HEK293 (cell line): Measurements from ENCODE around the gene BICC1.

Source experiments
- CTCF ChIA-PET: fragments of 350-600 bp; formaldehyde crosslinking; extraction: SDS; loops from one replicate; lab custom pipeline; 2021; ENCODE audit warnings: antibody characterized with exemption; lab: Yijun Ruan, JAX
- POLR2A ChIA-PET: fragments of 300-600 bp; formaldehyde crosslinking; extraction: SDS; loops from one replicate; lab custom pipeline; 2020; ENCODE audit warnings: antibody characterized with exemption, inconsistent platforms; lab: Yijun Ruan, JAX
- H3K27ac ChIP-seq: fragments of 200-500 bp; sonication (Bioruptor generic); 2 replicates; pipeline ENCODE4 v1.5.1; 2014; ENCODE audit warnings: low read depth, low read length, control low read depth, inconsistent platforms; ENCODE audit errors: extremely low read depth
- H3K36me3 ChIP-seq, 2 experiments: fragments of 200-500 bp in 1 of 2; sonication (Bioruptor generic) in 1 of 2; 1 replicate in 1 of 2; 2 replicates in 1 of 2; pipeline ENCODE4 v1.5.1; 2014 to 2017; ENCODE audit warnings: inconsistent platforms in 2 of 2, low read length in 2 of 2; ENCODE audit not compliant: control insufficient read depth in 2 of 2, insufficient read depth in 1 of 2
- H3K4me1 ChIP-seq: fragments of 200-500 bp; sonication (Bioruptor generic); 2 replicates; pipeline ENCODE4 v1.5.1; 2014; ENCODE audit warnings: mild to moderate bottlenecking, low read length, inconsistent platforms; ENCODE audit not compliant: control insufficient read depth, insufficient read depth
- H3K4me3 ChIP-seq: 2 replicates; pipeline ENCODE4 v1.5.1; 2011; ENCODE audit warnings: low read depth, mild to moderate bottlenecking, control low read depth, low read length, moderate library complexity
- H3K9me3 ChIP-seq: fragments of 200-500 bp; sonication (Bioruptor generic); 2 replicates; pipeline ENCODE4 v1.5.1; 2014; ENCODE audit warnings: low read depth, low read length, inconsistent platforms; ENCODE audit not compliant: control insufficient read depth, insufficient read depth
- KLF8 ChIP-seq: fragments of 450-650 bp; formaldehyde crosslinking; IDR thresholded peaks from 2 replicates; pipeline ENCODE4 v1.5.1; 2016; ENCODE audit warnings: missing biosample characterization, missing genetic modification characterization
- WT1 ChIP-seq: fragments of 450-650 bp; formaldehyde crosslinking; IDR thresholded peaks from 2 replicates; pipeline ENCODE4 v1.5.1; 2016; ENCODE audit warnings: missing biosample characterization, missing genetic modification characterization
- ZBTB11 ChIP-seq: fragments of 450-650 bp; formaldehyde crosslinking; conservative IDR thresholded peaks from 2 replicates; pipeline ENCODE4 v1.5.1; 2016; ENCODE audit warnings: low read depth, missing biosample characterization, missing genetic modification characterization
- ZEB2 ChIP-seq: fragments of 450-650 bp; formaldehyde crosslinking; IDR thresholded peaks from 2 replicates; pipeline ENCODE4 v1.5.1; 2016; ENCODE audit warnings: missing biosample characterization, missing genetic modification characterization
- ZFP69B ChIP-seq: fragments of 450-650 bp; formaldehyde crosslinking; IDR thresholded peaks from 2 replicates; pipeline ENCODE4 v1.5.1; 2016; ENCODE audit warnings: missing biosample characterization, missing genetic modification characterization
- ZNF133 ChIP-seq: fragments of 450-650 bp; formaldehyde crosslinking; IDR thresholded peaks from 2 replicates; pipeline ENCODE4 v1.5.1; 2016; ENCODE audit warnings: missing biosample characterization, missing genetic modification characterization
- ZNF174 ChIP-seq: fragments of 450-650 bp; formaldehyde crosslinking; IDR thresholded peaks from 2 replicates; pipeline ENCODE4 v1.5.0; 2017; ENCODE audit warnings: missing biosample characterization, mild to moderate bottlenecking, missing genetic modification characterization
- ZNF24 ChIP-seq: fragments of 450-650 bp; formaldehyde crosslinking; IDR thresholded peaks from 2 replicates; pipeline ENCODE4 v1.5.1; 2016; ENCODE audit warnings: missing biosample characterization, missing genetic modification characterization
- ZNF266 ChIP-seq: fragments of 450-650 bp; formaldehyde crosslinking; IDR thresholded peaks from 2 replicates; pipeline ENCODE4 v1.5.1; 2016; ENCODE audit warnings: missing biosample characterization, missing genetic modification characterization, low read depth
- ZNF292 ChIP-seq: fragments of 450-650 bp; formaldehyde crosslinking; IDR thresholded peaks from 2 replicates; pipeline ENCODE4 v1.5.1; 2016; ENCODE audit warnings: low read depth, missing biosample characterization, missing genetic modification characterization, borderline replicate concordance
- ZNF324 ChIP-seq: fragments of 450-650 bp; formaldehyde crosslinking; IDR thresholded peaks from 2 replicates; pipeline ENCODE4 v1.5.1; 2016; ENCODE audit warnings: missing biosample characterization, missing genetic modification characterization
- ZNF350 ChIP-seq: fragments of 450-650 bp; formaldehyde crosslinking; IDR thresholded peaks from 2 replicates; pipeline ENCODE4 v1.5.0; 2017; ENCODE audit warnings: missing biosample characterization, mild to moderate bottlenecking, missing genetic modification characterization
- ZNF423 ChIP-seq: fragments of 450-650 bp; formaldehyde crosslinking; IDR thresholded peaks from 2 replicates; pipeline ENCODE4 v1.5.1; 2016; ENCODE audit warnings: missing biosample characterization, missing genetic modification characterization
- ZNF48 ChIP-seq: fragments of 450-650 bp; formaldehyde crosslinking; IDR thresholded peaks from 2 replicates; pipeline ENCODE4 v1.5.1; 2016; ENCODE audit warnings: missing biosample characterization, missing genetic modification characterization
- ZNF707 ChIP-seq: fragments of 450-650 bp; formaldehyde crosslinking; IDR thresholded peaks from 2 replicates; pipeline ENCODE4 v1.5.1; 2016; ENCODE audit warnings: missing biosample characterization, missing genetic modification characterization
- ZXDB ChIP-seq: fragments of 450-650 bp; formaldehyde crosslinking; IDR thresholded peaks from 2 replicates; pipeline ENCODE4 v1.5.1; 2016; ENCODE audit warnings: missing biosample characterization, missing genetic modification characterization
- TF ChIP-seq, protein P1 (sequence below): fragments of 450-650 bp; formaldehyde crosslinking; IDR thresholded peaks from 2 replicates; pipeline ENCODE4 v1.5.1; 2016; ENCODE audit warnings: missing biosample characterization, missing genetic modification characterization
- TF ChIP-seq, protein P2 (sequence below): fragments of 450-650 bp; formaldehyde crosslinking; IDR thresholded peaks from 2 replicates; pipeline ENCODE4 v1.5.1; 2016; ENCODE audit warnings: missing biosample characterization, missing genetic modification characterization, borderline replicate concordance
- TF ChIP-seq, protein P3 (sequence below): fragments of 450-650 bp; formaldehyde crosslinking; IDR thresholded peaks from 2 replicates; pipeline ENCODE4 v1.5.1; 2016; ENCODE audit warnings: missing biosample characterization, missing genetic modification characterization
- TF ChIP-seq, protein P4 (sequence below): fragments of 450-650 bp; formaldehyde crosslinking; IDR thresholded peaks from 2 replicates; pipeline ENCODE4 v1.5.1; 2016; ENCODE audit warnings: missing biosample characterization, missing genetic modification characterization, low read depth
- TF ChIP-seq, protein P5 (sequence below): fragments of 450-650 bp; IDR thresholded peaks from 2 replicates; pipeline ENCODE4 v1.5.1; 2018; ENCODE audit warnings: missing biosample characterization, mild to moderate bottlenecking, missing genetic modification characterization

Gene BICC1

DNA sequence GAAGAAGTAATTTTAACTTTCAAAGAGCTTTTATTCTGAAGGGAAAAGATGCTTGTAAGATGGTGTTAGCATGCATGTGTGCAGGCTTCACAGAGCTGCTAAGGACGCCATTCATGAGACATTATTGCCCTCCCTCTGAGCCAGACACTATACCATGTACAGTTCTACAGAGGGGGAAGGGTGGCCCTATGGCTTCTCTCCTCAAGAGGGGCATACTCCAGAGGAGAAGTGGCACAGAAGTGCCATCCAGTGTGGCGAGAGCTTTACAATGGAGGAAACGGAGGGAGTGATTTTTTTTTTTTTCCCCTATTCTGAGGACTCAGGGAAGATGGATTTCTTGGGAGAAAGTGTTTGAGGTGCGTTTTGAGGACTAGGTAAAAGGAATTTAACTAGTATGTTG is 119.5 kb downstream of the BICC1 start:
- no peak overlapping the region for H3K4me3 ChIP-seq
- no peak overlapping the region for H3K27ac ChIP-seq
- CTCF ChIA-PET = interaction anchor here (0.6 kb wide), 1 partner anchor 17 kb away, joined by 3 read pairs; no protein-coding TSS in a partner anchor
- POLR2A ChIA-PET = no interaction called here
- TF ChIP-seq ZXDB (tag by site-specific recombination) = no peak
- TF ChIP-seq, protein P1, sequence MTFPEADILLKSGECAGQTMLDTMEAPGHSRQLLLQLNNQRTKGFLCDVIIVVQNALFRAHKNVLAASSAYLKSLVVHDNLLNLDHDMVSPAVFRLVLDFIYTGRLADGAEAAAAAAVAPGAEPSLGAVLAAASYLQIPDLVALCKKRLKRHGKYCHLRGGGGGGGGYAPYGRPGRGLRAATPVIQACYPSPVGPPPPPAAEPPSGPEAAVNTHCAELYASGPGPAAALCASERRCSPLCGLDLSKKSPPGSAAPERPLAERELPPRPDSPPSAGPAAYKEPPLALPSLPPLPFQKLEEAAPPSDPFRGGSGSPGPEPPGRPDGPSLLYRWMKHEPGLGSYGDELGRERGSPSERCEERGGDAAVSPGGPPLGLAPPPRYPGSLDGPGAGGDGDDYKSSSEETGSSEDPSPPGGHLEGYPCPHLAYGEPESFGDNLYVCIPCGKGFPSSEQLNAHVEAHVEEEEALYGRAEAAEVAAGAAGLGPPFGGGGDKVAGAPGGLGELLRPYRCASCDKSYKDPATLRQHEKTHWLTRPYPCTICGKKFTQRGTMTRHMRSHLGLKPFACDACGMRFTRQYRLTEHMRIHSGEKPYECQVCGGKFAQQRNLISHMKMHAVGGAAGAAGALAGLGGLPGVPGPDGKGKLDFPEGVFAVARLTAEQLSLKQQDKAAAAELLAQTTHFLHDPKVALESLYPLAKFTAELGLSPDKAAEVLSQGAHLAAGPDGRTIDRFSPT (tag by site-specific recombination) = no peak
- no peak for TF ChIP-seq ZNF24
- no peak for TF ChIP-seq ZNF324 (tag by site-specific recombination)
- TF ChIP-seq ZBTB11 = no peak
- no peak for TF ChIP-seq ZNF350
- TF ChIP-seq, protein P2, sequence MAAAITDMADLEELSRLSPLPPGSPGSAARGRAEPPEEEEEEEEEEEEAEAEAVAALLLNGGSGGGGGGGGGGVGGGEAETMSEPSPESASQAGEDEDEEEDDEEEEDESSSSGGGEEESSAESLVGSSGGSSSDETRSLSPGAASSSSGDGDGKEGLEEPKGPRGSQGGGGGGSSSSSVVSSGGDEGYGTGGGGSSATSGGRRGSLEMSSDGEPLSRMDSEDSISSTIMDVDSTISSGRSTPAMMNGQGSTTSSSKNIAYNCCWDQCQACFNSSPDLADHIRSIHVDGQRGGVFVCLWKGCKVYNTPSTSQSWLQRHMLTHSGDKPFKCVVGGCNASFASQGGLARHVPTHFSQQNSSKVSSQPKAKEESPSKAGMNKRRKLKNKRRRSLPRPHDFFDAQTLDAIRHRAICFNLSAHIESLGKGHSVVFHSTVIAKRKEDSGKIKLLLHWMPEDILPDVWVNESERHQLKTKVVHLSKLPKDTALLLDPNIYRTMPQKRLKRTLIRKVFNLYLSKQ (tag by site-specific recombination) = no peak
- no peak for TF ChIP-seq ZNF266 (tag by site-specific recombination)
- no peak for TF ChIP-seq ZNF174 (tag by site-specific recombination)
- no peaks in the 10 kb centered on the region for H3K9me3 ChIP-seq
- no peaks in the 10 kb centered on the region for H3K4me1 ChIP-seq
- no peaks in the 10 kb centered on the region for H3K36me3 ChIP-seq

- ChIA-PET CTCF (interaction anchor here (0.6 kb wide), 1 partner anchor 89 kb away, joined by 3 read pairs; no protein-coding TSS in a partner anchor), POLR2A (no interaction called here)
- Histone ChIP-seq H3K27ac (no peak overlapping the region), H3K4me1 (0 out of 2 replicates have a peak, but pooled peaks cover 3% of the 10 kb centered on the region), H3K9me3 (no peaks in the 10 kb centered on the region), H3K4me3 (no peak overlapping the region), H3K36me3 (no peaks in the 10 kb centered on the region)
- TF ChIP-seq ZFP69B (tag by site-specific recombination) = no peak
- no peak for TF ChIP-seq WT1
- TF ChIP-seq ZNF133 (tag by site-specific recombination) = no peak
- TF ChIP-seq, protein P3, sequence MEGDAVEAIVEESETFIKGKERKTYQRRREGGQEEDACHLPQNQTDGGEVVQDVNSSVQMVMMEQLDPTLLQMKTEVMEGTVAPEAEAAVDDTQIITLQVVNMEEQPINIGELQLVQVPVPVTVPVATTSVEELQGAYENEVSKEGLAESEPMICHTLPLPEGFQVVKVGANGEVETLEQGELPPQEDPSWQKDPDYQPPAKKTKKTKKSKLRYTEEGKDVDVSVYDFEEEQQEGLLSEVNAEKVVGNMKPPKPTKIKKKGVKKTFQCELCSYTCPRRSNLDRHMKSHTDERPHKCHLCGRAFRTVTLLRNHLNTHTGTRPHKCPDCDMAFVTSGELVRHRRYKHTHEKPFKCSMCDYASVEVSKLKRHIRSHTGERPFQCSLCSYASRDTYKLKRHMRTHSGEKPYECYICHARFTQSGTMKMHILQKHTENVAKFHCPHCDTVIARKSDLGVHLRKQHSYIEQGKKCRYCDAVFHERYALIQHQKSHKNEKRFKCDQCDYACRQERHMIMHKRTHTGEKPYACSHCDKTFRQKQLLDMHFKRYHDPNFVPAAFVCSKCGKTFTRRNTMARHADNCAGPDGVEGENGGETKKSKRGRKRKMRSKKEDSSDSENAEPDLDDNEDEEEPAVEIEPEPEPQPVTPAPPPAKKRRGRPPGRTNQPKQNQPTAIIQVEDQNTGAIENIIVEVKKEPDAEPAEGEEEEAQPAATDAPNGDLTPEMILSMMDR (tag by site-specific recombination) = no peak
- no peak for TF ChIP-seq ZNF48 (tag by site-specific recombination)
- TF ChIP-seq ZNF707 (tag by site-specific recombination) = no peak
- TF ChIP-seq, protein P4, sequence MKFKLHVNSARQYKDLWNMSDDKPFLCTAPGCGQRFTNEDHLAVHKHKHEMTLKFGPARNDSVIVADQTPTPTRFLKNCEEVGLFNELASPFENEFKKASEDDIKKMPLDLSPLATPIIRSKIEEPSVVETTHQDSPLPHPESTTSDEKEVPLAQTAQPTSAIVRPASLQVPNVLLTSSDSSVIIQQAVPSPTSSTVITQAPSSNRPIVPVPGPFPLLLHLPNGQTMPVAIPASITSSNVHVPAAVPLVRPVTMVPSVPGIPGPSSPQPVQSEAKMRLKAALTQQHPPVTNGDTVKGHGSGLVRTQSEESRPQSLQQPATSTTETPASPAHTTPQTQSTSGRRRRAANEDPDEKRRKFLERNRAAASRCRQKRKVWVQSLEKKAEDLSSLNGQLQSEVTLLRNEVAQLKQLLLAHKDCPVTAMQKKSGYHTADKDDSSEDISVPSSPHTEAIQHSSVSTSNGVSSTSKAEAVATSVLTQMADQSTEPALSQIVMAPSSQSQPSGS (tag by site-specific recombination) = no peak
- no peak for TF ChIP-seq KLF8
- TF ChIP-seq ZNF423 (tag by site-specific recombination) = no peak
- no peak for TF ChIP-seq ZNF292 (tag by site-specific recombination)
- TF ChIP-seq, protein P5, sequence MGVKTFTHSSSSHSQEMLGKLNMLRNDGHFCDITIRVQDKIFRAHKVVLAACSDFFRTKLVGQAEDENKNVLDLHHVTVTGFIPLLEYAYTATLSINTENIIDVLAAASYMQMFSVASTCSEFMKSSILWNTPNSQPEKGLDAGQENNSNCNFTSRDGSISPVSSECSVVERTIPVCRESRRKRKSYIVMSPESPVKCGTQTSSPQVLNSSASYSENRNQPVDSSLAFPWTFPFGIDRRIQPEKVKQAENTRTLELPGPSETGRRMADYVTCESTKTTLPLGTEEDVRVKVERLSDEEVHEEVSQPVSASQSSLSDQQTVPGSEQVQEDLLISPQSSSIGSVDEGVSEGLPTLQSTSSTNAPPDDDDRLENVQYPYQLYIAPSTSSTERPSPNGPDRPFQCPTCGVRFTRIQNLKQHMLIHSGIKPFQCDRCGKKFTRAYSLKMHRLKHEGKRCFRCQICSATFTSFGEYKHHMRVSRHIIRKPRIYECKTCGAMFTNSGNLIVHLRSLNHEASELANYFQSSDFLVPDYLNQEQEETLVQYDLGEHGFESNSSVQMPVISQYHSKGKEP = no peak
- TF ChIP-seq ZEB2 (tag by site-specific recombination) = no peak
Observed at GRCh38 chr10:58637352-58637751, 124.7 kb downstream of the BICC1 start.
